Pons (tissue), 1 donor: ENCODE data around the gene MALL.
A peak's percentile ranks its signal among the peaks of the same experiment; 100 is the strongest.
"Not testable (repeated sequence)": the region's sequence is repeated elsewhere in the genome, so short reads cannot be mapped to it uniquely, and the experiment has no call there.

ENCODE experiments used
- DNase-seq: peaks from one replicate; pipeline ENCODE4 v3.0.0-alpha.2; 2016; ENCODE audit warnings: low spot score

The MALL gene

DNA sequence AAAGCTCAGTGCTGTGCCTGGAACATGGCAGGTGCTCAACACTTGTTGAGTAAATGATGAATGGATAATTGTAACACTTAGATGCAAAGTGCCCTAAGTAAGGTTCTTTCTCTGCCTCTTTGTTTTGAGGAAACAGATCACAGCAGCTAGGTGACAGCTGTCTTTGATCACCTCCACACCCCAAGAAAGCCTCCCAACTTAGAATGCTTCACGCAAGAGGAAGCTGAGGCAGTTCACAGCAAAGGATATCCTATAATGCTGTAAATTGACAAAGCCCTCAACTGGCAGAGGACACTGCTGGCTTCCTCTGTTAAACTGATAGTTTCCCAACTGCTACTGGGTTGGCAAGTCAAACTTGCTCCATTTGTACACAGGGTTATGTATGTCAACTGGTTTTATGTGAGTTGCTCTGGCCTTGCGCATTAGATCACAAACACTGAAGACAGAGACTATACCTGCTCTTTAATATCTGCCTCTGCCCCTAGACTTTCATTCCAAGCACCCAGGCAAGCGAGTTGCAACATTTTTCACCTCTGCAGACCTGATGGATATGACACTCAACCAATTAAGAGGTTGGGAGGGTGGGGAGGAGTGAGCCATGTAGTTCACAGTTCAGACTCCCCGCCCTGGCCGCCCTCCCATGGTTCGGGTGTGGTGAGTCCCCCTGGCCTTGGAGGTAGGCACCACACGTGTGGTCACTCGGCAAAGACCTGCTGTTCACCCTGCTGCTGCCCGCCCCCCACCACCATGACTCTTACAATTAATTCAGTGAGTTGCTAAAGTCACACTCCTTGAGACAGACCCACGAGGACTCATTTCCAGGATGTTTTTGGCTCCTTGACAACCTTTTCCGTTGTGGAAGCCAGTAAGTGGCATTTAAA is 4.8 kb upstream of the MALL start:
- DNase-seq: no peak

GRCh38 chr2:110116033-110116710 is 550 bp upstream of the MALL start:
- peak; percentile 15 for DNase-seq

DNA sequence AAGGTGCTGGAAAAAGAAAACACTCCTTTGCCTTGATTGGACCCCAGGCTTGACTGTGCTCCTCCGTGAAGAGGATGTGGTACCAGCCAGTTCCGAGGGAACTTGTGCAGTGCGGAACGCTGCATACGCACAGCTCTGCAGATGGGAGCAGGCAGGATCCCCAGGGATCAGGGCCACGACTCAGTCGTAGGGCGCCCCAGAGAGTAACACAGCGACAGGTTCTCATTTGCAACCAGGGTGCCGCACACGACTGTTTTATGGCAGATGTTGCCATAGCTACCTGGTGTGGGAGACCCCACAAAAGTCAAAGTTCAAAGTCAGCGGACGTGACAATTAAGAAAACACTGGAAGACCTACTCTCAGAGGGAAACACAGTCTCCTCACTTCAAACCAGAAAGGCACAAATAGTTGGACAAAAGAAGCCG is 779 bp downstream of the MALL start:
- no peak for DNase-seq

DNA sequence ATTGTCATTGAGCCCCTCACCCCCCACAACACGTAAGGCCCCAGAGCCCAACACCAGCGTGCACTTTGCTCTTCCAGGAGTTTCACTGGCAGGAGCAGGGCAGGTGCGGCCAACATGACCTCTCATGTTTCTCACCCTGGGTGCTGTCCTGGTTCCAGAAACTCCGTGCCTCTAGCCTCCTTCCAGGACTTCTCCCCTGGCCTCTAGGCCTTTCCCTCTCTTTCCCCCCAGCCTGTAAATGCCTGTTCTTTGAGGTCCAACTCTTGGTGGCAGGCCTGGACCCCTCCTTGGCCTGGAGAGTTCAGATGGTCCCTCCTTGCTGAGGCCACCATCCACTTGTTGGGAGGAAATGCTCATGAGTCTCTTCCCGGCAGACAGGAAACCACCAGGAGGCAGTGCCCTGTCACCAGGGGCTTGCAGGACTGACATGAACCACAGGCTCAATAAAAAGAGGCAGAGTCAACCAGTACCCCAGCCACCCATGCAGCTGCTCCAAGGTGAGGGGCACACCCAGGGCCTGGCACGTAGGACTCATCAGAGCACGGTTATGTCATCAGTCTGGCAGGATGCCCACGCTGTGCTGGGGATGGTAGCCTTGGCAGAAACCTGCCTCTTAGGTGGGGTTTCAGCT is 1.5 kb downstream of the MALL start:
- no peak for DNase-seq

DNA sequence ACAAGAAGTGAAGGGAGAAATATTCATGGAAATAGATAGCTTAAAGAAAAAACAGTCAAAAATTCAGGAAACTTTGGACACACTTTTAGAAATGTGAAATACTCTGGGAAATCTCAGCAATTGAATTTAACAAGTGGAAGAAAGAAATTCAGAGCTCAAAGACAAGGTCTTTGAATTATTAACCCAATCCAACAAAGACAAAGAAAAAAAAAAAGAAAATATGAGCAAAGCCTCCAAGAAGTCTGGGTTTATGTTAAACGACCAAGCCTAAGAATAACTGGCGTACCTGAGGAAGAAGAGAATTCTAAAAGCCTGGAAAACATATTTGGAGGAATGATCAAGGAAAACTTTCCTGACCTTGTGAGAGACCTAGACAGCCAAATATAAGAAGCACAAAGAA is 7.3 kb downstream of the MALL start:
- DNase-seq: not testable (repeated sequence)

- no peak for DNase-seq
Measured at GRCh38 chr2:110107092-110108079, 8.2 kb downstream of the MALL start.

GRCh38 chr2:110106642-110107041 is 9.0 kb downstream of the MALL start:
- DNase-seq: no peak

DNA sequence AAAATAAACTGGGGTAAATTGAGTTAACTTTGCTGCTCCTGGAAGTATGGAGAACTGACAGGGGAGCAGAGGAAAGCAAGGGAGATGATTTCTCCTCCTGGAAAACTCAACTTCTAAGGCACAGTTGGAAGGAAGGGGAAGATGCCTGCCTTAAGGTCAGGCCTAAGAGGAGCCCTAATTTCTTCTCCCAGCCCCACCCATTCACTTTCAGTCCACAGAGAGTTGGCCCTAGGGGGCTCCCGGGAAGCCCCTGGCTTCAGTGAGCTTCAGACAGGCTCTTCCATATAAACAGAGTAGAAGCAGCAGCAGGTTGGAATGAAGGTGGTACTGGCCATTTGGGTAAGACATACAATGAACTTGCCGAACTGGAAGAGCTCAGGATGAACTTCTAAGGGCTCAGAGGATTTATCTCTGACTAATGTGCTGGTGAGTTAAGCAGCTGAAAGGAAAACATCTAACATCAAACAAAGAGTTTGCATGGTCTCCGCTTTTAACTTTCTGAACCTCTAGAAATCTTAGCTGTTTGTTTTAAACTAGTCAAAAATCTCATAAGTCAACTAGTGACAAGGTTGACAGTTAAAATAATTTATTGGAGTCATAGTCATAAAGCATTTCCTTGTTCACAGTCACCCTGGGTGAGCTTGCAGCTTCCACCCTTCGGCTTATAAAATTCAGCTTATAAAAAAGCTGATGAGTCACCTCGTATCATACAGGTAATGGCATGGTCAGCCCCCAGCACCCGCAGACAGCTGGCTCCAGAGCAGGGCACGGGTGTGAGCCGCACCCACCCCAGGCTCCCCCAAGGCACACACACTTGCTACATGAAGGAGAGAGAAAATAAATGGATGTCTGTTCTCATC is 9.8 kb downstream of the MALL start:
- no peak for DNase-seq

DNA sequence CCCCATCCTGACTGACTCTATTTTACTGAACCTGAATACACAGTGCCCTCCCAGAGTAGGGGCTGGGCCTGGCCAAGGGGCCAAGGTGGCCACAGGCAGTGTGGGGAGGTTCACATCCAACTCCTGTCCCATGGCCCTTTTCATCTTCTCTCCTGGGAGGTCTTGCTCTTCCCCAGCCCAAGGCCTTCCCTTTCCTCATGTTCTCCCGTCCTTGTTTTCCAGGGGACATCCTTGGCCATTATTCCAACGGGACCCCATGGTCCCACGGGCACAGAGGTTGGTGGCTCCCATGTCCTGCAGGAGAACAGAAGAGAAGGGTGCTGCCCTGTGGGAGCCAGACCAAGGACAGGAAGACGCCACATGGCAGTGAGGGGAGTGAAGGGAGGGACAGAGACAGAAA is 10.4 kb downstream of the MALL start:
- DNase-seq: no peak

DNA sequence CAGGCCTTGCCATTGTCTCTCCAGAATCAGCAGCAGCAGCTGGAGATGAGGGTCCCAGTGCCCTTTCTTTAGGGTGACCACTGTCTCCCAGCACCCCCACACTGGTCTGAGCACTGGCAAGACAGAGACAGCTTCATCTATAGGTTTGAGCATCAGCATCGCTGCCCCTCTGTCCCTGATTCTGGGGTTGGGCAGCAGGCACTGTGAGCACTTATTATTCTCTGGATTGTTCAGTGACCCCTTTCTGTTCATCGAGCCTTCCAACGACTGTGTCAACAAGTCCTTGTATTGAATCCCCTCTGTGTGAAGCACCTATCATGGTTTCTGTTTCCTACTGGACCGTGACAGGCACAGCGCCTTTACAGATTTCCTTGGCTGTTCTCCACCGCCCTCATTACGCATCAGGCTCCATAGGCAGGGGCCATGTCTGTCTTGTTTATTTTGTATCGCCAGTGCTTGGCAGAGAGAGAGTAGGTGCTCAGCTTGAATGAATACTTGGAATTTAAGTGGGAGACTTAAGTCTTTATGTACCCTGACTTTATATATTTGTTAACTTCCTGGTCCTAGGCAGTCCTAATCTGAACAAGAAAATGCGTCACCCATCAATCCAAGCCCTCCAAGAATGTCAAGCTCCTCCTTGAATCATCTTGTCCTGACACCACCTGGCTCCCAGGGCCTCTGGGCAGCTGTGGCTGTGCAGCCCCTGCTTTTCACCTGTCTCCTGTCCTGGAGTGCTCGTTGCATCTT is 11.4 kb downstream of the MALL start:
- no peak for DNase-seq

DNA sequence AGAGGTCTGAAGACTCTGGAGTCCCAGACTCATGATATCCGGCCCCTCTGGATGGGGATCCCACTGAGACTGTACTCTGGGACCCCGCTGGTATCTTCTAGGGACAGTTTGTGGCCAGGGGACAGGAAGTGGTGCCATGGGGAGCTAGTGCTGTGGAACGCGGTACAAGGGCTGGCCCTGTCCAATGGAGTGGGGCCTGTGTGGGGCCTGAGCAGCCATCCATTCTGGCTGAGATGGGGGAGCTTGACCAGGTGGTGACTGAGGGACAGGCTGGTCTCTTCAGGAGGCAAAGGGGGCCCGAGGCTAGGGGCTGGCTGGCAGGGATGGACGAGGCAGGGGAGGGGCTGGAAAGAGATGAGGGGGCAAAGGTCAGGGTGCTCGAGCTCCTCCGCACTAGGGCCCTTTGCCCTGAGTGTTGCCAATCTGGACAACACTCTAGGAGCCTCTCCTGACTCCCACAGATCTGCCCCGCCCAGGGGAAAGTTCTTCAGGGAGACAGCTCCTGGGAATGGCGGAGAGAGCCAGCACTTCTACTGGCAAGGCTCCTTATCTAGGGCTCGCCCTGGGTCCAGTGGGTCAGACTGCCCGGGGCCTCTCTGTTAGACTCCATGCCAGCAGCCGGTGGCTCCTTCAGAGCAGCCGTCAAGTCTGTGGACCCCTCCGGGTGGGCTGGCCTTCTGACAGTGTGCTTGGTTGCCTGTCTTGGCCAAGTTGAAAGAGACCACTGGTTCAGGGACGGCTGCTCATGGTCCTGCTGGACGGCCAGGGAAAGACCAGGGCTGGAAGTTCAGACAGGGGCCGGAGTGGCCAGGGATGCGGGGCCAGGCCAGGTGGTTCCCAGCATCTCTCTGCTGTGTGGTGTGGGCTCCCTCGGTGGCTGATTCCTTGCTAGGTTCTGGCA is 12.3 kb downstream of the MALL start:
- DNase-seq: no peak

- no peak for DNase-seq
Measured at GRCh38 chr2:110101901-110102803, 13.5 kb downstream of the MALL start.

DNA sequence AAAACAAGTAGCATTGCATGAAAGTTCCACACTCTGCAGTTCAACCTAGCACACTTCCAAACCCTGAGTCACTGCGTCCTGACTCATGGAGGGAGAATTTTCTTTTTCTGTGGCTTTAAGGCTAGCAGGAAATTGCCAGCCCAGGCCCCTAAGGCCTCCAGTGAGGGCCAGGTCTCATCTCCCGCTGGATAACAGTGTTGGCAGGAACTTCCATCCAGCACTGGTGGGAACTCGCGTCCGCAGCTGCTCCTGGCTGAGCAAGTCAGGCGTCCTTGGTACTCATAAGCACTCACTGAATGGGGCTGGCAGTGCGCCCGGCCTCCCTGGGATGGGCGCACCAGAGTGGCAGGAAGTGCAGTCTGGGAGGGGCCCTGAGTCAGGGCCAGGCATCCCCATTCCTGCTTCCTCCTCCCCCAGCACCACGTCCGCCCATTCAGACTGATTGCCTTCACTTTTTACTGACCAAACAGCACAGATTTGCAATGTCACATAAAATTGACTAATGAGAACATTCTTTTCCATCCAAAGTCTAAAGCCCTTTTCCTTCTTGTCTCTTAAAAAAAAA is 14.3 kb downstream of the MALL start:
- DNase-seq: peak; percentile 65

DNA sequence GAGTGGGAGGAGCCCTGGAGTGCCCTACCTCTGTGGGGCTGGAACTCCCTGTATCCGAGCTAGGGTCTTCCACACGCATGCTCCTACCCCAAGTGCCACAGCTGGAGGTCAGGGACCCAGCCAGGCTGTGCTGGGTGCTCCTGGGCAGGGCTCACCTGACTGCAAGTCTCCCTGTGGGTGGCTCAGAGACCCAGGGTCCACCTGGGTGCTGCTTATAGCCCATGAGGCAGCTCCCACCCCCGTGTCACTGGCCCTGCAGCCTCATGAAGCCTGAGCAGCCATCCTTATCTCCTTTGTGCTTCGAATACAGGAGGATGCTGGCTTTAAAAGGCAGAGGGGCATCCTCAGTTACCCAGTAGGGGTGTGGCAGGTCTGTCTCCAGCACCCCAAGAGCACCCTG is 14.7 kb downstream of the MALL start:
- DNase-seq: not testable (repeated sequence)

- no peak for DNase-seq
Measured at GRCh38 chr2:110100480-110100879, 15.1 kb downstream of the MALL start.

DNA sequence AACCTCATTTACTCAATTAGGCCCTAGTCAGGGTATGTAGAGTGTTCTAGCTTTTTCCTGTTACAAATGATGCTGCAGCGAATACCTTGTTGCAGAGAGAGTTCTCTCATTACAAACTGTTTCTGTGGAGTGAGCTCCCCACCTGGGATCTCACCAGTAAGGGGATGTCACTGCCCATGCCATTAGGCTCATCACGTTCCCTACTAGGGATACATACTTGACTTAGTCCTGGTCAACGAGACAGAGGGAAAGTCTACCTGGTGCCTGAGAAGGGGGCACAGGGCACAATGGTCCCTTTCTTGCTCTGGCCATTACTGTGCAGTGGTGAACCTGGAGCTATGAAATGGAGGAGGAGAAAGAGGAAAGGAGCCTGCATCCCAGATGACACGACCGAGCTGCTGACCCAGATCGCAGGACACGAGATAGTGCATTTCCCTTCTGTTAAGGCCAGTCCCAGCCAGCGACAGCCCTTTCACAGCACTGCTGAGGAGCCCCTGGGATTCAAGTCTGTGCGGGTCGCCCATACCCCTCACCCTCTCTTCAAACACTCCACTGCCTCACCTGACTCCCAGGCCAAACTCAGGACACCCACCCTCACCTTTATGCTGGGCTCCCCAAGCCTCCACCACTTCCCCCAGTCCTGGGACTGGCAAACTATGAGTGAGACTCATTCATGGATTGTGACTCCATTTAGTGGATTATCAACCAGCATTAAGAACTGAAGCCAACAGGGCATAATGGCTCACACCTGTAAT is 16.0 kb downstream of the MALL start:
- DNase-seq: no peak

- no peak for DNase-seq
Measured at GRCh38 chr2:110099038-110099425, 16.6 kb downstream of the MALL start.
